ENCODE measurements around the gene LAG3.

LAG3 gene

DNA sequence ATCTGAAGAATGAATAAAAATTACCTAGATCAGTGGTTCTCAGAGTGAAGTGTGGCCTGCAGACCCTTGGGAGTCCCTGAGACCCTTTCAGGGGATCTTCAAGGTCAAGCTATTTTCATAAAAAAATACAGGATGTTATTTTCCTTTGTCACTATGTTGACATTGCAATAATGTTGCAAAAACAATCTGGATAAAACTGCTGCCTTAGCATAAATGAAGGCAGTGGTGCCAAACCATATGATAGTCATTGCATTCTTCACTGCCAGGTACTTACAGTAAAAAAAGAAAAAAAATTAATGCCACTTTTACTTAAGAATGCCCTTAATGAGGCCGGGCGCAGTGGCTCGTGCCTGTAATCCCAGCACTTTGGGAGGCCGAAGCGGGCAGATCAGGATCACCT is 15.0 kb downstream of the LAG3 start:
- DNase-seq: no peak

DNA sequence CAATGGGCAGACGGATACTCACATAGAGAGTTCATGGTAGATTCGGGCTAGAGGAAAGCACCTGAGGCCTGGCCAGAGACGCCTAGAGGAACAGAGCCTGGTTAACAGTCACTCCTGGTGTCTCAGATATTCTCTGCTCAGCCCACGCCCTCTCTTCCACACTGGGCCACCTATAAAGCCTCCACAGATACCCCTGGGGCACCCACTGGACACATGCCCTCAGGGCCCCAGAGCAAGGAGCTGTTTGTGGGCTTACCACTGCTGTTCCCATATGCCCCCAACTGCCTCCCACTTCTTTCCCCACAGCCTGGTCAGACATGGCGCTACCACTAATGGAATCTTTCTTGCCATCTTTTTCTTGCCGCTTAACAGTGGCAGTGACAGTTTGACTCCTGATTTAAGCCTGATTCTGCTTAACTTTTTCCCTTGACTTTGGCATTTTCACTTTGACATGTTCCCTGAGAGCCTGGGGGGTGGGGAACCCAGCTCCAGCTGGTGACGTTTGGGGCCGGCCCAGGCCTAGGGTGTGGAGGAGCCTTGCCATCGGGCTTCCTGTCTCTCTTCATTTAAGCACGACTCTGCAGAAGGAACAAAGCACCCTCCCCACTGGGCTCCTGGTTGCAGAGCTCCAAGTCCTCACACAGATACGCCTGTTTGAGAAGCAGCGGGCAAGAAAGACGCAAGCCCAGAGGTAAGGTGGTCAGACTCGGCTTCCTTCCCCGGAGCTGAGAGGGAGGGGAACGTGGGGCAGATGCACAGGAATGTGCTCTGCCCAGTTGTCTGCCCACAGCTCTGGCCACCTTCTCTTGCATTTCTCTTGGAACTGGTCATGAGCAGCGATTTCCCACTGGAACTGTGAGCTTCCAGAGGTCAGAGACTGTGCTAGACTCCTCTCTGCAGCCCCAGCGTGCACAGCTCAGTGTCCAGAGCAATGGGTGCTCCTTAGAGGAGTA is 16.9 kb downstream of the LAG3 start, which contains the start of gene CD4:
CD4 (plus strand) TSS at position 557 of the 953 bp plus-strand sequence. CDS start 10,611 bp downstream, outside the sequence.
- DNase-seq: peak in 19 of 56 donors; percentile 11 to 52 (median 24)

DNA sequence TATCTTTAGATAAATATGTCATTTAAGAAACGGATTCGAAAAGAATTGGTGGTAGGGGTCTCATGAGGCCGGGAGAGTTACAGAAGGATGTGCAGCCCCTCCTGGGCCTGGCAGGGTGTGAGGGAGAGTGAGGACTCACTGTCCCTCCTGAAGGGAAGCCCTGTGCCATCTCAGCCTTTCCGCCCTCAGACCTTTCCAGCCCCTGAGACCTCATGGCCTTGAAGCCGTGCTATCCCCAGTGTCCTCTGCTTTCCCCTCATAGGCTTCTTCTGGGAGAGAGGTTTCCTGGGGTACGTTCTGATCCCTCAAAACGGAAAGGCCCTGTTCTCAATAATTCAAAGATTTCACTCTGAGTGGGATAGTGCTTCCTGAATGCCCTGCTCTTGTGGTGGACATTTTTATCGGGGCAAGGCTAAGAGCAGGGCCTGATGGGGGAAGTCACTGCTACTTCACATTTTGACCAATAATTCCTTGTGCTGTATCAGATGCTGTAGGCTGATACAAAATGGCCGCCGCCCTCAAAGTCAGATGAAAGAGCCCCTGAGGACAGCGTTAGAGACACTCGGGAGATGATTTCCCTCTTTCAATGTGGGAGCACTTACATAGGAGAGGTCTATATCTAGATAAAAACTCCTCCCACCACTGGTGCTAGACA is 18.3 kb downstream of the LAG3 start:
- no peak for DNase-seq

DNA sequence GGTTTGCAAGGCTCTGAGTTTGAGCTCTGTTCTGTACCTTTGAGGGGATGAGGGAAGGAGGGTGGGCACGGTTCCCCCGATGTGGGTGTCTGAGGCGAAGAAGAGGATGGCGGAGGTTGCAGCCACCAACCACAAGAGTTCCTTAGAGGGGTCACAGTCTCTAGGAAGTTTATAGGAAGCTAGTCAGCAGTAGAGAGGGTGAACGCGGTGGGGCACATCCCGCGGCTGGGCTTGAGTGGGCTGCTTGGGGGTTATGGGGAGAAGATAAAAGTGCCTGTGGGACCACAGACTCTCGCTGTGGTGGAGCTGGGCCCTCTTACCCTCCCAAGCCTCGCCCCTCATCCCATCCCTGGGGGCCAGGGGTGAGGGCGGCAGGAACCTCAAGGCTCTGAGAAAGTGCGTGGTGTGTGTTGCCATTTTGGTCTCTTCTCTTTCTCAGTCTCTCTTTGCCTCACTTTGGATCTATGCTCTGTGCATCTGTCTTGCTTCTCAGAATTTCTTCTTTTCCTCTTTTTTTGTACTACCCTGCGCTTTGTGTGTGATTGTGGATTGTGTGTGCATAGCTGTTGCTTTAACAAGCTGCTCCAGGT is 19.7 kb downstream of the LAG3 start:
- DNase-seq: no peak

DNA sequence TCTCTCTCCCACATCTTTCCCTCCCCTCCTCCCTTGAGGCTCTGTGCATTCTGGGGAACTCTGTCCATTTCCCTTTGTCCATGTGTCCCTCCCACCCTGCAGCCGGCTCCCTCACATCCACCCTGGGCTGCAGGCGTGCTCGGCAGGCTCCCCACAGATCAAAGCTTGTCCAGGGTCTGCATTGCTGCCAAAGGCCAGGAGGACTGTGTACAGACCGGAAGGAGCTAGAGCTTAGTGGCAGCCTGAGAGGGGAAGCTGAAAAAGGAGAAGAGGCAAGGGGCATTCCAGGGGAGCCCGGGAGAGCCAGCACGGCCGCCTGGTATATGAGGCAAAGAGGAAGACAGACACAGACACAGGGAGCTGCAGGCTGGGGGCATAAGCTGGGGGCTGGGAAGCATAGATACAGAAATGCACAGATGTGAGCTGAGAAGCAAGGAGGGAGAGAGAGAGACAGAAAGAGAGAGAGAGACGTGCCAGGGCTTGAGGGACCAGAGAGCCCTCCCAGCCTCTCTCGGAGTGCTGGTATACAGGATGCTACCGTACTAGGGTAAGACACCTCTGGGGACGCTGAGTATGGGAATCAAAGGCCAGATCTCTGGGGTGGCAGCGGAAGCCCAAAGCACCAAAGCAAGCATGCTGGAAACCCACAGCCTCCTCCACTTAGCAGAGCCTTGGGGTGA is 20.3 kb downstream of the LAG3 start:
- DNase-seq: peak in 21 of 56 donors; percentile 10 to 52 (median 25)

DNA sequence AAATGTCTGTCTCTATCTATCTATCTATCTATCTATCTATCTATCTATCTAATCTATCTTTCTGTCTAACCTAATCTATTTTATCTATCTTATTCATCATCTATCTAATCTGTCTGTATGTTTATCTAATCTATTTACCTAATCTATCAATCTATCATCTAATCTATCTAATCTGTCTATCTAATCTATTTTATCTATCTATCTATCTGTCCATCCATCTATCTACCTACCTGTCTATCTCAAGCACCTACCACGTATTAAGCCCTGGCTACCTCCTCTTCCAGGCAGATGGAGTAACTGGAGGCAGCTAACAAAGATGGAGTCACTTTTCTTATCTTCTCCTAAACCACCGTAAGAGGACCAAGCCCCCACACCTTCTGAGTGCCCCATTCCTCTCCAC is 22.8 kb downstream of the LAG3 start:
- DNase-seq: no peak

DNA sequence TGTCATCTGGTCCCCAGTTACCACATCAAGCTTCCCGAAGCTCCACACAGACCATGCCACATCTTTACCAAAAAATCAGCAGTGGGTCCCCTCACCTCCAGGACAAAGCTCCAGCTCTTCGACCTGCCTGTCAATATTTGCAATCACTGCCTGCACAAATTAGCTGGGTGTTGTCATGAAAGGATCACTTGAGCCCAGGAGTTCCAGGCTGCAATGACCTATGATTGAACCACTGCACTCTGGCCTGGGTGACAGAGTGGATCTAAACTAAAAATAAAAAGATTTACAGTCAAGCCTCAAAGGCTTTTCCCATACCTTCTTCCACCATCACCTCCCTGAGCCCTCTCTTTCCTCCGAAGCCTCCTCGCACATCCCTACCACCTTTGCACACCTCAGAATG is 24.3 kb downstream of the LAG3 start:
- DNase-seq: no peak

DNA sequence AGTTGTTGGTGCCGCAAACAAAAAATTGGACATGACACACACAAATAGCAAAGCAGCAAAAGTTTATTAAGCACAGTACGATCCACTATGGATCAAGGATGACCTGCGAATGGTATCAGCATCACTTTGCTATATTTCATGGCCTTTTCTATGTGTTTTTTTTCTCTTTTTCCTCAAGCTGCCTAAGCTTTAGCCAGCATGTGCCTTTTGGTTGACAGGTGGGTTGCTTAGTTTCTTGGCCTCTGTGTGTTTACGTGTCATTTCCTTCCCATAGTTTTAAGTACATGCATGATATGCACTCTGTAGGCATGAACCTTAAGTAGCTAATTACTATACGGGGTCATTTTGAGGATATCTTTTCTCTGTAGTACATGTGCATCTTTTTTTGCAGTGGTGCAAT is 26.8 kb downstream of the LAG3 start:
- no peak for DNase-seq

DNA sequence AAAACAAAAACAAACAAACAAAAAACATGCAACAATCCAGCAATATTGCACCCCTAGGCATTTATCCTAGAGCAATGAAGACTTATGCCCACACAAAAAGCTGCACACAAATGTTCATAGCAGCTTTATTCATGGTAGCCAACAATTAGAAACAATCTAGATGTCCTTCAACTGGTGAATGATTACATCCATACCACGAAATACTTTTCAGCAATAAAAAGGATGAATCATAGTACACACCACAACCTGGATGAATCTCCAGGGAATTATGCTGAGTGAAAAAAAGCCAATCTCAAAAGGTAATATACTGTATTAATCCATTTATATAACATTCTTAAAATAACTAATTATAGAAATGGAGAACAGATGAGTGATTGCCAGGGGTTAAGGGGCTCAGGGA is 34.9 kb downstream of the LAG3 start:
- DNase-seq: no peak

DNA sequence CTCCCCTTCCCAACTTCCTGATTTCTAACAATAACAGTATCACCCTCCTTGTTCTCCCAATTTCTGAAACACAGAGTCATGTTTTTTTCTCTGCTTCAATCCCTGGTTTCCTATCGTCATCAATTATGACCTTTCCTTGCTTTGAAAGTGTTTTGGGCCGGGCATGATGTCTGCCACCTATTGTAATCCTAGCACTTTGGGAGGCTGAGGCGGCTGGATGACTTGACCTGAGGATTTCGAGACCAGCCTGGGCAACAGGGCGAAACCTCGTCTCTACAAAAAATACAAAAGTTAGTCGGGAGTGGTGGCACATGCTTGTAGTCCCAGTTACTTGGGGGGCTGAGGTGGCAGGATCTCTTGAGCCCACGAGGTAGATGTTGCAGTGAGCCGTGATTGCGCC is 36.7 kb downstream of the LAG3 start:
- DNase-seq: no peak

DNA sequence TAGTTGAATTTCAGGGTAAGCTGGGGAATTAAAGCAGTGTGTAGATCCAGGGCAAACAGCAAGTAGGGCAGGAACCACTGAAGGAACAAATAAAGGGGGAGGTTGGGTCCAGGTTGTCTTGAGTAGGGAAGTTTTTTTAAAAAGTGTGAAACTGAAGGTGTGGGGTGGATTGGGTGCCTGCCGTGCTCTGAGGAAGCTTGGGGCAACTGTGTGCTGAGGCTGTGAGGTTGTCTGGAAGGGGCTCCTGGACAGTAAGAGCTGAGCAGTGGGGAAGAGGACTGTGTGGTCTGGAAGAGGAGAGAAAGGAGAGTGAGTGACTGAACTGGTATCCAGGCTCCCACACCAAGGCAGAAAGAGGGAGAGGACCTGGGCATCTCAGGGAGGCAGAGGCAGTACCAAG is 38.4 kb downstream of the LAG3 start:
- DNase-seq: no peak

DNA sequence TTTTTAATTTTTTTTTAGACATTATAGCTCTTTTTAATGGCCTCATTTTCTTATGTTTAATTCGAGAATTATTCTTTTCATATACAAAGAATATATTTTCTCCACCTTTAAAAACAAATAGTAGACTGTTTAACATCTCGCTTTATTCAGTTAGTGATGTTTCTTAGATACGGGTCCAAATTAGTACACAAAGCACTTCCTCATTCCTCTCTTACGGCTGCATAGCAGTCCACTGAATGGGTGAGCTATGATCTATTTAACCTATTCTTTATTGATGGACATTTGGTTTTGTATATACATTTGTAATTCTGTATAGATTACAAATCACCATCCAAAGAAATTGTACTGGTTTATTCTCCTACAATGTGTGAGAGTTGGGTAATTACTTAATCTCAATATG is 41.0 kb downstream of the LAG3 start:
- no peak for DNase-seq

DNA sequence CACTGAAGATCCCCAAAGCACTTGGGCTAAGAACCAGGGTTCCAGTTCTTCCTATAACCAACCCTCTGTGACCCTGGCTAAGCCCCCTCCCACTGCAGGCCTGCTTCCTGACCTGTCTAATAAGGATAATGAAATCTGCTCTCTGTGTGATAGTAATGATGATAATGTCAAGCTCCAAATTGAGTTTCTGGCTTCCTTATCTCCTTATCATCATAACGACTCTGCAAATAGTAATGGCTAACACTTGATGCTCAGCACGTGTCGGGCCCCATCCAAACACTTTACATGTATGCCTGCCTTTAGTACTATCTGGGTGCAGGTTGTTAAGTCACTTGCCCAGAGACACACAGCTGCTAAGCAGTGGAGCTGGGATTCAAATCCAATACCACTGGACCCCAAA is 44.3 kb downstream of the LAG3 start:
- DNase-seq: no peak

DNA sequence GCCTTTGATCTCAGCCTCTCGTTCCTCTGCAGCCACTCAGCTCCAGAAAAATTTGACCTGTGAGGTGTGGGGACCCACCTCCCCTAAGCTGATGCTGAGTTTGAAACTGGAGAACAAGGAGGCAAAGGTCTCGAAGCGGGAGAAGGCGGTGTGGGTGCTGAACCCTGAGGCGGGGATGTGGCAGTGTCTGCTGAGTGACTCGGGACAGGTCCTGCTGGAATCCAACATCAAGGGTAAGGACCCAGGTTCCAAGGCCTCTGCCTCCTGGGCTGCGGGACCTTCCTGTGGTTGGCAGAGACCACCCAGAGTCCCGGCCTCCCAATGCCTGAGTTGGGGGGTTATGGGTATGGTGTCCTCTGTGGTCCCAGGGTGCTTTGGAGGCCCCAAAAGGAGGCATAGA is 44.8 kb downstream of the LAG3 start:
- DNase-seq: no peak

DNA sequence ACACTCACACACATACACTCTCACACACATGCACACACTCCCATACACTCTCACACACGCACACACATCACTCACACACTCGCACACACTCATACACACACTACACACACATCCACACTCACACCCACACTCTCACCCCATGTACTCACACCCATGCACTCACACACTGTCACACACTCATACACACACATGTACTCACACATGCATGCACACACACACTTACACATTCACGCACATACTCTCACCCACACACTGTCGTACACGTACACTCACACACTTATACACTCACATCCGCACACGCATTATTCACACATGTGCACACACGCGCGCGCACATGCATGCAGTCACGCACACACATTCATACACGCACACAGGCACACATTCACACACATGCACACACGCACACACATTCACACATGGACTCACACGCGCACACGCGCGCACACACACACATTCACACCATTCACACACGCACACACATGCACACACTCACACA is 45.4 kb downstream of the LAG3 start:
- no peak for DNase-seq

DNA sequence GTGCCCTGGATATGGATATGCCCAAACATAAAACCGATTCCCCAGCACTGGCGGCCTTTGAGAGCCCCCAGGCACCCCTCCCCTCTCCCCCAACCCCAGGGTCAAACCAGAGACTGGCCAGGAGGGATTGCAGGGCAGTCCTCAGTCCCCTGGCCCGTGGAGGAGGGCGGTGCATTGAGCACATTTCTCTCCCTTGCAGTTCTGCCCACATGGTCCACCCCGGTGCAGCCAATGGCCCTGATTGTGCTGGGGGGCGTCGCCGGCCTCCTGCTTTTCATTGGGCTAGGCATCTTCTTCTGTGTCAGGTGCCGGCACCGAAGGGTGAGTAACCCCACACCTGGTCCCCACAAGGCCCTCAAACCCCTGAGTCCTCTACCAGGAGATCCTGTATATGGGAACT is 45.9 kb downstream of the LAG3 start:
- no peak for DNase-seq

DNA sequence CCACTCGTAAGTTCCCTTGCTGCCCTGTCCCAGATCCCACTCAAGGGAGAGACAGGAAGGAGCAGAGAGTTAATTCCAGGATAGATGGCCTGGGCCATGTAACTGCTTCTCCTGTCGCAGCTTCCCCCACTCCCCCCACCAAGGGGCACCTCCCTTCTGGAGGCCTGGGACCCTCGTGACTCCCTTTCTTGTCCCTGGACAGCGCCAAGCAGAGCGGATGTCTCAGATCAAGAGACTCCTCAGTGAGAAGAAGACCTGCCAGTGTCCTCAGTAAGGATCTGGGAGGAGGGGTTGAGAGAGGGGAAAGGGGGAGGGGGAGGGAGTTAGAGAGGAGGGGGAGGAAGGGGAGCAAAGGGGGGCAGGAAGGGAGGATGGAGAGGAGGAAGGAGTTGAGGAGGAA is 46.3 kb downstream of the LAG3 start:
- no peak for DNase-seq

DNA sequence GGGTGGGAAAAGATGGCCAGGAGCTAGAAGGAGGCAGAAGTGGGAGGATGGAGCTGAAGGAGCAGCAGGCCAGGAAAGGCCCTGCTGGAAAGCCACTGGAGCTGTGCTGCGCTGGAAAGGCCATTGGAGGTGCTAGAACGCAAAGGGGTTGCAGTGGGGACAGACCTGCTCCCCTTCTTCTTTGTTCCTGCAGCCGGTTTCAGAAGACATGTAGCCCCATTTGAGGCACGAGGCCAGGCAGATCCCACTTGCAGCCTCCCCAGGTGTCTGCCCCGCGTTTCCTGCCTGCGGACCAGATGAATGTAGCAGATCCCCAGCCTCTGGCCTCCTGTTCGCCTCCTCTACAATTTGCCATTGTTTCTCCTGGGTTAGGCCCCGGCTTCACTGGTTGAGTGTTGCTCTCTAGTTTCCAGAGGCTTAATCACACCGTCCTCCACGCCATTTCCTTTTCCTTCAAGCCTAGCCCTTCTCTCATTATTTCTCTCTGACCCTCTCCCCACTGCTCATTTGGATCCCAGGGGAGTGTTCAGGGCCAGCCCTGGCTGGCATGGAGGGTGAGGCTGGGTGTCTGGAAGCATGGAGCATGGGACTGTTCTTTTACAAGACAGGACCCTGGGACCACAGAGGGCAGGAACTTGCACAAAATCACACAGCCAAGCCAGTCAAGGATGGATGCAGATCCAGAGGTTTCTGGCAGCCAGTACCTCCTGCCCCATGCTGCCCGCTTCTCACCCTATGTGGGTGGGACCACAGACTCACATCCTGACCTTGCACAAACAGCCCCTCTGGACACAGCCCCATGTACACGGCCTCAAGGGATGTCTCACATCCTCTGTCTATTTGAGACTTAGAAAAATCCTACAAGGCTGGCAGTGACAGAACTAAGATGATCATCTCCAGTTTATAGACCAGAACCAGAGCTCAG is 47.0 kb downstream of the LAG3 start:
- no peak for DNase-seq

DNA sequence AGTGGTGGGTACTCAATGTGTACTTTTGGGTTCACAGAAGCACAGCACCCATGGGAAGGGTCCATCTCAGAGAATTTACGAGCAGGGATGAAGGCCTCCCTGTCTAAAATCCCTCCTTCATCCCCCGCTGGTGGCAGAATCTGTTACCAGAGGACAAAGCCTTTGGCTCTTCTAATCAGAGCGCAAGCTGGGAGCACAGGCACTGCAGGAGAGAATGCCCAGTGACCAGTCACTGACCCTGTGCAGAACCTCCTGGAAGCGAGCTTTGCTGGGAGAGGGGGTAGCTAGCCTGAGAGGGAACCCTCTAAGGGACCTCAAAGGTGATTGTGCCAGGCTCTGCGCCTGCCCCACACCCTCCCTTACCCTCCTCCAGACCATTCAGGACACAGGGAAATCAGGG is 47.8 kb downstream of the LAG3 start:
- no peak for DNase-seq

Data from amygdala (tissue), 56 donors.